ENCODE data around the gene EXOC6B.

- TF ChIP-seq CTCF (IDR thresholded peaks at IDR 0.05) (no peak), POLR2A (IDR thresholded peaks at IDR 0.05) (no peak)
Observed at GRCh38 chr2:72378753-72379348, 447.0 kb downstream of the EXOC6B start.
